CMK (cell line): Measurements from ENCODE around the gene ZC3H4.

Experiments used
- DNase-seq: peaks from one replicate; pipeline ENCODE4 v3.0.0-alpha.2; 2010; ENCODE audit warnings: low read depth

The ZC3H4 gene

GRCh38 chr19:47047763-47048405, 65.7 kb downstream of the ZC3H4 start:
- peak; percentile 89 for DNase-seq

- DNase-seq = no peak
Observed at GRCh38 chr19:47047272-47047762, 66.3 kb downstream of the ZC3H4 start.

GRCh38 chr19:47045867-47046470, 67.6 kb downstream of the ZC3H4 start:
- no peak for DNase-seq

- DNase-seq = no peak
Observed at GRCh38 chr19:47044946-47045866, 68.4 kb downstream of the ZC3H4 start.

GRCh38 chr19:47040869-47041268, 72.7 kb downstream of the ZC3H4 start:
- DNase-seq = no peak

- DNase-seq = no peak
Observed at GRCh38 chr19:47039239-47039874, 74.2 kb downstream of the ZC3H4 start.

- no peak for DNase-seq
Observed at GRCh38 chr19:47037766-47038165, 75.8 kb downstream of the ZC3H4 start.

GRCh38 chr19:47036097-47036651, 77.4 kb downstream of the ZC3H4 start:
- no peak for DNase-seq

GRCh38 chr19:47035127-47036096, 78.2 kb downstream of the ZC3H4 start:
- DNase-seq = peak; percentile 93

GRCh38 chr19:47032171-47032811, 81.3 kb downstream of the ZC3H4 start:
- no peak for DNase-seq

- DNase-seq = no peak
Observed at GRCh38 chr19:47028195-47028601, 85.4 kb downstream of the ZC3H4 start.

GRCh38 chr19:47027586-47028088, 85.9 kb downstream of the ZC3H4 start:
- DNase-seq = no peak

GRCh38 chr19:47026889-47027288, 86.7 kb downstream of the ZC3H4 start:
- DNase-seq = no peak

- DNase-seq = no peak
Observed at GRCh38 chr19:47026156-47026555, 87.4 kb downstream of the ZC3H4 start.

GRCh38 chr19:47024502-47024901, 89.1 kb downstream of the ZC3H4 start:
- no peak for DNase-seq

- no peak for DNase-seq
Observed at GRCh38 chr19:47023448-47023794, 90.2 kb downstream of the ZC3H4 start.

GRCh38 chr19:47022541-47023447, 90.8 kb downstream of the ZC3H4 start:
- no peak for DNase-seq

GRCh38 chr19:47022140-47022536, 91.4 kb downstream of the ZC3H4 start:
- DNase-seq = no peak

GRCh38 chr19:47021536-47022139, 91.9 kb downstream of the ZC3H4 start:
- no peak for DNase-seq
